HEK293T (cell line): ENCODE measurements around the gene BICD1.
"Not testable (repeated sequence)": the region's sequence is repeated elsewhere in the genome, so short reads cannot be mapped to it uniquely, and the experiment has no call there.

ENCODE experiments used
- CTCF ChIA-PET: fragments of 350-600 bp; formaldehyde crosslinking; extraction: SDS; loops from one replicate; lab custom pipeline; 2021; ENCODE audit warnings: antibody characterized with exemption, inconsistent platforms; lab: Yijun Ruan, JAX
- POLR2A ChIA-PET: fragments of 350-600 bp; formaldehyde crosslinking; extraction: SDS; loops from one replicate; lab custom pipeline; 2020; ENCODE audit warnings: antibody characterized with exemption, inconsistent platforms; lab: Yijun Ruan, JAX
- DNase-seq: peaks from one replicate; pipeline ENCODE4 v3.0.0; 2012; ENCODE audit warnings: mixed read lengths; ENCODE audit errors: extremely low spot score
- ARNT ChIP-seq: fragments of 450-650 bp; IDR thresholded peaks from 2 replicates; pipeline ENCODE4 v1.6.1; 2017; ENCODE audit warnings: mild to moderate bottlenecking
- BHLHE40 ChIP-seq: fragments of 450-650 bp; IDR thresholded peaks from 2 replicates; pipeline ENCODE4 v1.6.1; 2016; ENCODE audit warnings: mild to moderate bottlenecking, moderate library complexity, borderline replicate concordance
- CTBP1 ChIP-seq: fragments of 450-650 bp; IDR thresholded peaks from 2 replicates; pipeline ENCODE4 v1.6.1; 2016; ENCODE audit warnings: borderline replicate concordance
- ELF4 ChIP-seq: fragments of 450-650 bp; IDR thresholded peaks from 2 replicates; pipeline ENCODE4 v1.6.1; 2017; ENCODE audit warnings: antibody characterized with exemption
- FOXA1 ChIP-seq: fragments of 450-650 bp; IDR thresholded peaks from 2 replicates; pipeline ENCODE4 v1.6.1; 2016; ENCODE audit warnings: mild to moderate bottlenecking
- FOXK2 ChIP-seq: fragments of 450-650 bp; IDR thresholded peaks from 2 replicates; pipeline ENCODE4 v1.6.1; 2016; ENCODE audit warnings: mild to moderate bottlenecking
- FOXM1 ChIP-seq: fragments of 450-650 bp; IDR thresholded peaks from 2 replicates; pipeline ENCODE4 v1.6.1; 2017; ENCODE audit warnings: mild to moderate bottlenecking, borderline replicate concordance
- HDGF ChIP-seq: fragments of 450-650 bp; IDR thresholded peaks from 2 replicates; pipeline ENCODE4 v1.6.1; 2017; ENCODE audit warnings: antibody characterized with exemption, borderline replicate concordance
- L3MBTL2 ChIP-seq: fragments of 450-650 bp; conservative IDR thresholded peaks from 2 replicates; pipeline ENCODE4 v1.6.1; 2016; ENCODE audit warnings: mild to moderate bottlenecking
- LEF1 ChIP-seq: fragments of 450-650 bp; IDR thresholded peaks from 2 replicates; pipeline ENCODE4 v1.6.1; 2017; ENCODE audit warnings: mild to moderate bottlenecking, borderline replicate concordance
- NFRKB ChIP-seq: fragments of 450-650 bp; IDR thresholded peaks from 2 replicates; pipeline ENCODE4 v1.6.1; 2016; ENCODE audit warnings: mild to moderate bottlenecking, moderate library complexity
- SP1 ChIP-seq: fragments of 450-650 bp; IDR thresholded peaks from 2 replicates; pipeline ENCODE4 v1.6.1; 2017
- SUZ12 ChIP-seq: fragments of 450-650 bp; IDR thresholded peaks from 2 replicates; pipeline ENCODE4 v1.6.1; 2016; ENCODE audit warnings: mild to moderate bottlenecking
- TARDBP ChIP-seq: fragments of 450-650 bp; IDR thresholded peaks from 2 replicates; pipeline ENCODE4 v1.6.1; 2016
- ZNF384 ChIP-seq: fragments of 450-650 bp; IDR thresholded peaks from 2 replicates; pipeline ENCODE4 v1.6.1; 2016
- TF ChIP-seq, protein P1 (sequence below): fragments of 450-650 bp; IDR thresholded peaks from 2 replicates; pipeline ENCODE4 v1.6.1; 2016

BICD1 gene

DNA sequence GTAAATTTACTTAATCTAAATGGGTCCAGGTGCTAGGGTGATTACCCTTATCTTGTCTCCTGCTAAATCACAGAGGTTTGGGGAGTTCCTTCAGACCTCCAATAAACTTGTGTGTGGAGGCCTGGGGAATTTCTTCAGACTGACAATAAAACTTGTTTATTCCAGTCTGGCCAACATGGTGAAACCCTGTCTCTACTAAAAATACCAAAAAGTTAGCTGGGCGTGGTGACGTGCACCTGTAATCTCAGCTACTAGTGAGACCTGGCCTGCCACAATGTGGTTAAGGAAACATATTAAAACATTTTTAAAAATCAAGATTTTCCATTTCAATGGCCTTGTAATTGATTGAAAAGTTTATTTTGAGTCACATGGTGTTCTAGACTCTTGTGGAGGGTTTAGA is 165.8 kb downstream of the BICD1 start:
- CTCF ChIA-PET = no interaction called here
- TF ChIP-seq TARDBP (no peak), BHLHE40 (no peak), FOXK2 (no peak), HDGF (no peak), ZNF384 (no peak), FOXM1 (no peak), SUZ12 (no peak), ARNT (no peak), FOXA1 (no peak)
- POLR2A ChIA-PET = no interaction called here
- DNase-seq = no peak

DNA sequence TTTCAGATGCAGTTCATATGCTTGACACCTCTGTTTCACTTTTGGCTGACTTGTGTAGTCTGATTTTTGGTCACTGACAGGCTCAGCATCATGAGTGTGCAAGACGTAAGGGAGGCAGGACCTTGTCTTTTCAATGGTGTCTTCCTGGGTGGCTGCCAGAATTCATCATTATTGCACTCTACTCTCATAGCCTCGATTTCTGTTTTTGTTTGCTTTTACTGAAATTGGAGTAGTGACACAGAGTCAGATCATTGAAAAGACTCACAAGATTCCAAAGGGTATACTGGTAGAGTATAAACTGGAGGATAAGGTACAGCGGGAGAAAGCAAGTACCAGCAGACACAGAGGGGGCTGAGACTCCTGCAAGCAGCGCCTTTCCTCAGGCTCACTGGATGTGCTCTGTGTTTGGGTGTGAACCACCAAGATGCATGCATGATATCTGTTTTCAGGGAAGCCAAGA is 166.4 kb downstream of the BICD1 start:
- TF ChIP-seq L3MBTL2 = no peak
- no peak for TF ChIP-seq ARNT
- TF ChIP-seq BHLHE40 = no peak
- no peak for TF ChIP-seq NFRKB
- no peak for TF ChIP-seq CTBP1
- ChIA-PET CTCF (no interaction called here), POLR2A (no interaction called here)
- no peak for DNase-seq

DNA sequence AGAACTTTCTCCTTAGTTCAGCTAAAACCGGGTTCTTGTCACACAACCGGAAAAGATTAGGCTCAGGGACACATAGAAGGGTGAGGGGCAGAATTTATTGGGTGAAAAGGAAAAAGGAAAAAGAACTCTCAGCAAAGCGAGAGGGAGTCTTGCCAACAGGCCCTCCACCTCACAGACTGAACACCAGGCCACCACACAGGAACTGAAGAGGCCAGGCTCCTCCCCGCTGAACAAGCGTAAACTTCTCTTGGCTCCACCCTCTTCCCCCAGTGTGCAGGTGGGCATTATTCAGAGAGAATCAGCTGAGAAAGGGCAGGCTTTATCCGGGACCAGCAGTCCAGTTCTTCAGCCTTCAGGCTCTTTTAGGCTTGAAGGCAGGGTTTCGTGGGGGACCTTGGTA is 167.1 kb downstream of the BICD1 start:
- TF ChIP-seq NFRKB (no peak), SP1 (no peak), CTBP1 (no peak), L3MBTL2 (no peak), BHLHE40 (no peak), ELF4 (no peak), FOXK2 (no peak), TARDBP (no peak), HDGF (no peak), SUZ12 (no peak), FOXA1 (no peak), LEF1 (no peak), ARNT (no peak), FOXM1 (no peak), ZNF384 (no peak)
- CTCF ChIA-PET = no interaction called here
- POLR2A ChIA-PET = no interaction called here
- no peak for DNase-seq

DNA sequence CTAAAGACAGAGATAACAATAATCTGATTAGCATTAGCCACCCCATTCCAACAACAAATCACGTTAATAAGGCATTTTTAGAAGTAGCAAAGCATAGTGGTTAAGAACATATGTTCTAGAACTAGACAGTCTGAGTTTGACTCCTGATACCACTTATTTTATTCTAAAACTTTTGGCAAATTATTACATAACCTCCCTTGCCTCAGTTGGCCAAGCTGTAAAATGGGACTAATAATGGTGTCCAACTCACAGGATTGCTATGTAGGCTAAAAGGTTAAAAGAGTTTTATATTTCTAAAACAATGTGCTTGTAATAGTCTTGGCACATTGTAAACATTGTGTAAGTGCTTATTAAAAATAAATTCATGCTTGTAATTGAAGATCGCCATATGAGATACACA is 168.0 kb downstream of the BICD1 start:
- TF ChIP-seq FOXM1 (no peak), ARNT (no peak), TARDBP (no peak), L3MBTL2 (no peak), ZNF384 (no peak), NFRKB (no peak), LEF1 (no peak), ELF4 (no peak), HDGF (no peak), BHLHE40 (no peak), CTBP1 (no peak), FOXK2 (no peak), FOXA1 (no peak), SP1 (no peak), SUZ12 (no peak)
- TF ChIP-seq, protein P1, sequence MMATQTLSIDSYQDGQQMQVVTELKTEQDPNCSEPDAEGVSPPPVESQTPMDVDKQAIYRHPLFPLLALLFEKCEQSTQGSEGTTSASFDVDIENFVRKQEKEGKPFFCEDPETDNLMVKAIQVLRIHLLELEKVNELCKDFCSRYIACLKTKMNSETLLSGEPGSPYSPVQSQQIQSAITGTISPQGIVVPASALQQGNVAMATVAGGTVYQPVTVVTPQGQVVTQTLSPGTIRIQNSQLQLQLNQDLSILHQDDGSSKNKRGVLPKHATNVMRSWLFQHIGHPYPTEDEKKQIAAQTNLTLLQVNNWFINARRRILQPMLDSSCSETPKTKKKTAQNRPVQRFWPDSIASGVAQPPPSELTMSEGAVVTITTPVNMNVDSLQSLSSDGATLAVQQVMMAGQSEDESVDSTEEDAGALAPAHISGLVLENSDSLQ = no peak
- CTCF ChIA-PET = no interaction called here
- DNase-seq = no peak
- POLR2A ChIA-PET = no interaction called here

DNA sequence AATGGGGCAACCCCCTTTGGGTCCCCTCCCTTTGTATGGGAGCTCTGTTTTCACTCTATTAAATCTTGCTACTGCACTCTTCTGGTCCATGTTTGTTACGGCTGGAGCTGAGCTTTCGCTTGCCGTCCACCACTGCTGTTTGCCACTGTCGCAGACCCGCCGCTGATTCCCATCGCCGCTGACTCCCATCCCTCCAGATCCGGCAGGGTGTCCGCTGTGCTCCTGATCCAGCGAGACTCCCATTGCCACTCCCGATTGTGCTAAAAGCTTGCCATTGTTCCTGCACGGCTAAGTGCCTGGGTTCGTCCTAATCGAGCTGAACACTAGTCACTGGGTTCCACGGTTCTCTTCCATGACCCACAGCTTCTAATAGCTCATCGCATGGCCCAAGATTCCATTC is 168.9 kb downstream of the BICD1 start:
- POLR2A ChIA-PET, CTCF ChIA-PET, DNase-seq: not testable (repeated sequence)

DNA sequence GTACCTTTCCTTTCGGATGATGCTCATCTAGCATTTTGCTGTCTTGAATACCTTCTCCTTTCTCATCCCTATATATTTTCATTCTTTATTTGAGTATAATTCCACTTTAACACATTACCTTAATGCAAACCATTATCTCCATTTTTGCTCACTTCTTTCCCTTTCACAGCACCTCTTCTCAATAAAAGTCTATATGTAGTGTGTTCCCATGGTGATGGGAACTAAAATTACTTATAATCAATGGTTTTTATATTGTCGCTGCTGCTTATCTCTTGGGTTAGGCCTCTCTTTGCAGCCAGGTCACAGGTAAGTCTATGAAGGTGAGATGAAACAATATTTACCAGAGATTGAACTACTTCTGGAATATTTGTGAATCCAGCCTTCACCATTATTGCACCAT is 171.1 kb downstream of the BICD1 start:
- DNase-seq = no peak
- ChIA-PET POLR2A (interaction anchor here (0.6 kb wide), 1 partner anchor 398 kb away, joined by 3 read pairs; no protein-coding TSS in a partner anchor), CTCF (interaction anchor here (0.5 kb wide), 1 partner anchor 57 kb away, joined by 4 read pairs; no protein-coding TSS in a partner anchor)
- TF ChIP-seq L3MBTL2 = no peak
- no peak for TF ChIP-seq LEF1
- TF ChIP-seq BHLHE40 = no peak
- TF ChIP-seq SUZ12 = no peak
- TF ChIP-seq FOXK2 = no peak
- TF ChIP-seq FOXM1 = no peak
- TF ChIP-seq, protein P1 = no peak
- no peak for TF ChIP-seq CTBP1
- no peak for TF ChIP-seq ZNF384
- no peak for TF ChIP-seq SP1
- no peak for TF ChIP-seq TARDBP
- TF ChIP-seq HDGF = no peak
- no peak for TF ChIP-seq FOXA1
- no peak for TF ChIP-seq ARNT
- no peak for TF ChIP-seq NFRKB
- TF ChIP-seq ELF4 = no peak

DNA sequence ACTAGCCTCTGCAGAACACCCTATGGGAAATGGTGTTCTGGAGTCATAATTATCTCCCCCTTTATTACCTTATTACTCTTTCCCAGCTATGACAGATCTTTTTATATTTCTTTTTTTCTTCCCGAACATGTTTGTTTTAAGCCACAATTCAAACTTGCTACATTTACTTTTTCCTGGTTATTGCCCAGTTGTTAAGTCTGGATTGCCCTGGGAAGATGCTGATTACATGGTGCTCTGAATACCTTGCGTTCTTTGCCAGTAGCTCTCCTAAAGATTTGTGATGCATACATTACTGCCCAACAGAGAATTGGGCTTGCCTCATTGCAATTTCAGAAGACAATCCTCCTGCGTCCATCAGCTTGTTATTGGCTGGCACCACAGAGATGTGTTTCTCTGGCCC is 174.5 kb downstream of the BICD1 start:
- ChIA-PET CTCF (no interaction called here), POLR2A (no interaction called here)
- DNase-seq = no peak
- TF ChIP-seq SP1 (no peak), HDGF (no peak), ZNF384 (no peak), FOXA1 (no peak), FOXK2 (no peak), ARNT (no peak), NFRKB (no peak), FOXM1 (no peak), ELF4 (no peak), LEF1 (no peak), L3MBTL2 (no peak), BHLHE40 (no peak)
- TF ChIP-seq, protein P1 = no peak
